GM21723 (cell line): ENCODE results near the gene TNRC6C.

Source experiments
- ATAC-seq: cut with Tn5 transposase; IDR thresholded peaks from one replicate; pipeline ENCODE4 v1.9.1; 2021; ENCODE audit warnings: mild to moderate bottlenecking, moderate library complexity; ENCODE audit not compliant: unreplicated experiment

TNRC6C gene

GRCh38 chr17:77957857-77958715 is at the start of gene TNRC6C:
TNRC6C (plus strand) TSS chr17:77958703; CDS start chr17:78004207, 45,504 bp downstream.
- peak; percentile 84 for ATAC-seq

- no peak for ATAC-seq
These were observed 49.3 kb upstream of the TNRC6C start for GRCh38 chr17:77909236-77909635.

GRCh38 chr17:77909816-77910215 is 48.7 kb upstream of the TNRC6C start:
- ATAC-seq, result no peak

- ATAC-seq, result no peak
These were observed 43.9 kb upstream of the TNRC6C start for GRCh38 chr17:77914385-77915254.

GRCh38 chr17:77915594-77916021 is 42.9 kb upstream of the TNRC6C start:
- ATAC-seq, result no peak

- no peak for ATAC-seq
These were observed 42.2 kb upstream of the TNRC6C start for GRCh38 chr17:77916264-77916663.

GRCh38 chr17:77916703-77917481 is 41.6 kb upstream of the TNRC6C start:
- no peak for ATAC-seq

- ATAC-seq, result no peak
These were observed 39.2 kb upstream of the TNRC6C start for GRCh38 chr17:77919276-77919675.

- no peak for ATAC-seq
These were observed 35.4 kb upstream of the TNRC6C start for GRCh38 chr17:77923135-77923534.

- no peak for ATAC-seq
These were observed 34.6 kb upstream of the TNRC6C start for GRCh38 chr17:77923776-77924513.

GRCh38 chr17:77924757-77925336 is 33.7 kb upstream of the TNRC6C start:
- ATAC-seq, result no peak

GRCh38 chr17:77925831-77926543 is 32.5 kb upstream of the TNRC6C start:
- no peak for ATAC-seq

GRCh38 chr17:77926981-77927380 is 31.5 kb upstream of the TNRC6C start:
- ATAC-seq, result no peak

GRCh38 chr17:77927777-77928518 is 30.6 kb upstream of the TNRC6C start:
- ATAC-seq, result no peak

GRCh38 chr17:77928519-77929179 is 29.9 kb upstream of the TNRC6C start:
- no peak for ATAC-seq

GRCh38 chr17:77929180-77929564 is 29.3 kb upstream of the TNRC6C start:
- ATAC-seq, result no peak

GRCh38 chr17:77929871-77930436 is 28.5 kb upstream of the TNRC6C start:
- ATAC-seq, result no peak
